GM19452 (cell line): ENCODE results near the gene PIAS4.
"Not testable (repeated sequence)": the region's sequence is repeated elsewhere in the genome, so short reads cannot be mapped to it uniquely, and the experiment has no call there.

Experiments used
- ATAC-seq: cut with Tn5 transposase; IDR thresholded peaks from one replicate; pipeline ENCODE4 v1.9.1; 2021; ENCODE audit not compliant: unreplicated experiment

The PIAS4 gene

DNA sequence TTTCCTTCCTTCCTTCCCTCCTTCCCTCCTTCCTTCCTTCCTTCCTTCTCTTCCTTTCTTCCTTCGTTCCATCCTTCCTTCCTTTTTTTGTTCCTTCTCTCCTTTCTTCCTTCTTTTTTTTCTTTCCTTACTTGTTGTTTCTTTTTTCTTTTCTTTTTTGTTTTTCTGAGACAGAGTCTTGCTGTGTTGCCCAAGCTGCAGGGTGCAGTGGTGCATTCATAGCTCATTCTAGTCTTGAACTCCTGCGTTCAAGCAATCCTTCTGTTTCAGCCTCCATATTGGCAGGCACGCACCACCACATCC lies 16.8 kb upstream of the PIAS4 start:
- no peak for ATAC-seq

DNA sequence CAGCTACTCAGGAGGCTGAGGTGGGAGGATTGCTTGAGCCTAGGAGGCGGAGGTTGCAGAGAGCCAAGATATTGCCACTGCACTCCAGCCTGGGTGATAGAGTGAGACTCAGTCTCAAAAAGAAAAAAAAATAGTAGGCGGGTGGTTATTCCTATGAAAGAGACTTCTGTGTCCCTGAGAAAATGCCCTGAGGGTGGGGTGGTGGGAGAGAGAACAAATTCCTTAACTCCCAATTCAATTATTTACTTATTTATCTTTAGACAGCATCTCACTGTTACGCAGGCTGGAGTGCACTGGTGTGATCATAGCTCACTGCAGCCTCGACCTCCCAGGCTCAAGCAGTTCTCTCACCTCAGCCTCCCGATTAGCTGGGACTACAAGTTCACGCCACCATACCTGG lies 11.9 kb upstream of the PIAS4 start:
- ATAC-seq, result no peak

GRCh38 chr19:3998667-3999412 lies 8.7 kb upstream of the PIAS4 start:
- not testable (repeated sequence) for ATAC-seq

- not testable (repeated sequence) for ATAC-seq
These were observed 6.7 kb upstream of the PIAS4 start for GRCh38 chr19:4000798-4001197.

- not testable (repeated sequence) for ATAC-seq
These were observed 2.1 kb upstream of the PIAS4 start for GRCh38 chr19:4005436-4005835.

DNA sequence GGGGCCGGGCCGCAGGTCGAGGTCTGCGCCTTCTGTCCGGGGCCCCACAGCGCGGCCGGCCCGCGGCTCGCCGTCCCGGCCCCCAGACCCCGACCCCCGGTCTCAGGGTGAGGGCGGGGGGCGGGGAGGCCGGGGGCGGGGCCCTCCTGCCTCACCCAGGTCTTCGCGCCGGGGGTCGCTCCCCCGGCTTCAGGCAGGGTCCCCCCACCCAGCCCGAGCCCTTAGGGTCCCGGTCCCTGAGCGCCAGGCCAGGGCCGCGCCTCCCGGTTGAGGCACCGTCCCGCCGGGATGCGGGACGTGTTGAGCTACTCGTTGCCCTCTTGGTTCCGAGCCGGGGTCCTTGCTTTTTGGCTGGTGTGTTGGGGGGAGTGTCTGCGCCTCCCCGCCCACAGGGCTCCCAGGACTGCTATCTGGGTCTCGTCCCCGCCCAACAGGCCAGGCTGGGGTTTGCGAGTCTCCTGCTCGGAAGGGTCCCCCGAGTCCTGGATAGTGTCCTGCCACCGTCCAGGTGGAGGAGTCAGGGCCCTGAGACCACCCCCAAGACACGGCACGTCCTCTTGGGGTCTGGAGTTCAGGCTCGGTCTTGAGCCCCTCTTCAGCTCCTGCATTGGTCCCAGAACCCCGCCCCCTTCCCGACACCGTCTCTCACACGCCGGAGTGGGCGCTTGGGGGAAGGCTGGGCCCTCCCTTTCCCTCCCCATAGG lies 452 bp downstream of the PIAS4 start:
- ATAC-seq, result no peak

DNA sequence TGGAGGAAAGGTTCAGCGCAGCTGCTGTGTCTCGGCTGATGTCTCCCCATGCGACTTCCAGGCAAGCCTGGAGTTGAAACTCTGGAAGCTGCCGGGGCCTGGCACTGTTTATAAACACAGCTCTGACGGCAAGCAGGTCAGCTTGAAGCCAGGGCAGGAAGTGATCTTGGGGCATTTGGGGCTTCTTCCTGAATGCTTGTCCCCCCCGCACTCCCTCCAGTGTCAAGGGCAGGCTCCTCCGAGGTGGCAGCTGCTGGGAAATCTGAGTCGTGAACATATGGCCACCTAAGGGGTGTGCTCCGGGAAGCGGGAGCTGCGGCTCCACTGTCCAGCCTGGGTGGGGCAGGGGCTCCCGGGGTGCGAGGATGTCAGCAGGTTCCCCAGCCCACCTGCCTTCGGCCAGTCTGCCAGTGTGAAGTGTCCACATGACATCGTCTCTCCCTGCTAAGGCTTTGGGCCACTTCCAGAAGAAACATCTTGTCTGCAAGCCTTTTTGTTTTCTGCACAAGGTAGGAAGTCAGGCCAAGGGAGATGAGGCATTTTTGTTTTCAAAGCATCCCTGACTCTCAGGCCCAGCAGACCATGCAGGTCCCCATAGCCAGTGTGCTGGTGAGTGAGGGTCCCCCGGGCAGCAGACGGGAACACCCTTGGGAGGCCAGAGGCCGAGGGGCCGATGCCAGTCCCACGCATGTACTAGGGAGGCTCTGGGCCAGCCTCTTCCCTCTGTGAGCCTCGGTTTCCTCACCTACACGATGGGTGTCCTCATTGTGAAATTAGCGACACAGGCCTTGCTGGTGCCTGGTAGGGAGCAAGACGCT lies 2.7 kb downstream of the PIAS4 start:
- ATAC-seq, result no peak

GRCh38 chr19:4010808-4011110 lies 3.2 kb downstream of the PIAS4 start:
- ATAC-seq, result no peak

- ATAC-seq, result not testable (repeated sequence)
These were observed 3.9 kb downstream of the PIAS4 start for GRCh38 chr19:4011430-4011829.

DNA sequence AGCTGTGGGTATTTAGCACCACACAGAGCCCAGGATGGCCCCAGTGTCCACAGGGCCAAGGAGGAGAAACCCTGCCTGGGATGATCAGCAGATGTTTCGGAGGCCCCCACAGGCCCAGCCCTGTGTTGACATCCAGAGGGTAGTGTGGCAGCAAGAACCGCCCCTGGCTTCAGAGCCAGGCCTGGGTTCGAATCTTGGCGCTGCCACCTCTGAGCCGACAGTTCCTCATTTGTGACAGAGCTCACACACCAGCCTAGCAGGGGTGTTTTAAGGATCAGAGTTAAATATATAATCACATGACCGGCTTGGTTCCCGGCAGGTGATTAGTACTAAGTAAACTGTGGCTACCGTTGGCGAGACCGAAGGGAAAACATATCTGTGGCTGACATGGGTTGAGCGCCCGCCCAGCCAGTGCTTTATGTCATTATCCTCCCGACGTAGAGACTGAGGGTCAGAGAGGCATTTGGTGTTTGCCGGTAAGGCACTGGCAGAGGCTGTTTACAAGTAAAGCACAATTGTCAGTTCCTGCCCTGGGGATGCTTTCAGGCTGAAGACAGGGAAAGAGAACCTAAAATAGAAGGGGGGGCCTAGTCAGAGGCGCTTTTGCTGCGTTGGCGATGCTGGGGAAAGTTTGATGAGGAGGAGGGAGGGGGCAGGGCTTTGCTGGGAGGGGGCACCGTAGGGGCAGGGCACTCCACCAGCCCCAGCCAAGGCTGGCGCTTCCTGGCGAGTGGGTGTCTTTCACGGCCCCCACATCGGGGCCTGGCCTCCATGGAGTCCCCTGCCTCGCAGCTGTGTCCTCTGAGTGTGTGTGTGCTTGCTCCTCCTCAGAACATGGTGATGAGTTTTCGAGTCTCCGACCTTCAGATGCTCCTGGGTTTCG lies 4.8 kb downstream of the PIAS4 start:
- no peak for ATAC-seq

DNA sequence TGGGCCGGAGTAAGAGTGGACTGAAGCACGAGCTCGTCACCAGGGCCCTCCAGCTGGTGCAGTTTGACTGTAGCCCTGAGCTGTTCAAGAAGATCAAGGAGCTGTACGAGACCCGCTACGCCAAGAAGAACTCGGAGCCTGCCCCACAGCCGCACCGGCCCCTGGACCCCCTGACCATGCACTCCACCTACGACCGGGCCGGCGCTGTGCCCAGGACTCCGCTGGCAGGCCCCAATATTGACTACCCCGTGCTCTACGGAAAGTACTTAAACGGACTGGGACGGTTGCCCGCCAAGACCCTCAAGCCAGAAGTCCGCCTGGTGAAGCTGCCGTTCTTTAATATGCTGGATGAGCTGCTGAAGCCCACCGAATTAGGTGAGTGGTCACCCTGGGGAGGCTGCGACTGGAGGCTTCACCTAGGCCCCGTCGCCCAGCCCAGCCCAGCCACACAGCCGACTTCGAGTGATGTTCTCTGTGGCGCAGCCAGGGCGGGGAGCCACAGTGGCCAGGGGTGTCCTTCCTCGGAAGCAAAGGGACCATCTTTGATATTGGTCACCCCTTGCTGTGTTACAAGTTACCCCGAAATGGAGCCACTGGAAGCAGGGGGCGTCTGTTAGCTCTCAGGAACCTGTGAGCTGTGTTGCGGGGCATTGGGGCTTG lies 5.6 kb downstream of the PIAS4 start:
- ATAC-seq, result no peak

- no peak for ATAC-seq
These were observed 6.5 kb downstream of the PIAS4 start for GRCh38 chr19:4013886-4014540.

DNA sequence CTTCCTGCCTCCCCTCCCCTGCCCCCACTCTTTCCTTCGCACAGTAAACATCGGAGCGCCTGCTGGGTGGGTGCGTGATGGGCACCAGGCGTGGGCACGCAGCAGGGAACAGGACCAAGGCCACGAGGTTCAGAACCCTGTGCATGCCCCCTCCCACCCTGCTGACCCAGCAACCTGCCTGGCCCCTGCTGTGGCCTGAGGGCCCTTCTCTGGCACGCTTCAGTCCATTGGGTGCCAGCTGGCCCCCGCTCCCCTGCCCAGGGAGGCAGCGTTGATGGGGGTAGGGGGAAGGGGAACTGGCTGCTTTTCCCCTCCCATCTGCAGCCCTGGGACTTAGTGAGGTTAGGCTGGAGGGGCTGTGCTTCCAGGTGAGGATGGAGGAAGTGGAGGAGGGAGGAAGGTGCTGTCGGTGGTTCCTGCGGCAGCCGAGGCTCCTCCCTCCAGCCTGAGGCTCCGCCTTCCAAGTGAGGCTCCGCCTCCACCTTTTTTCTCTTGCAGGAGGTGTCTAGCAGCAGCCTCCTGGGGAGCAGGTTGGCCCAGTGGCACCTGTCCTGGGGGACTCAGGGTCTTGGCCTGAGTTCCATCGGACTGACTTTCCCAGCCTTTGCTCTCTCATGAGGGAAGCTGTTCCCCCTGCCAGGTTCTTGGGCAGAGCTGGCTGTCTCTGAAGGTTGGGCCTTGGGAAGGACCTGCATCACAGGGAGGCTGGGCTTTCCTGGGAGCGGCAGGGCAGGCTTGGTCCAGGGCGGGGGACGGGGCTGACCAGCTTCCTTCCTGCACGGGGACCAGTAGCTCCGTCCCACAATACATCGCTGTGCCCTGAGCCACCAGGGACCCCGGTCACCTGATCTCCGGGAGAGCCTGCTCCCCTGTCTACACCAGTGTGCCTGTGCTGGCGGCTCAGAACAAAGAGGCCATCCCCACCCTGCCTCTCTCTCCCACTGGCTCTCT lies 7.3 kb downstream of the PIAS4 start:
- ATAC-seq, result no peak

- no peak for ATAC-seq
These were observed 8.3 kb downstream of the PIAS4 start for GRCh38 chr19:4015705-4016402.

- ATAC-seq, result no peak
These were observed 8.9 kb downstream of the PIAS4 start for GRCh38 chr19:4016486-4016885.

GRCh38 chr19:4016903-4017638 lies 9.5 kb downstream of the PIAS4 start:
- no peak for ATAC-seq

- ATAC-seq, result no peak
These were observed 10.6 kb downstream of the PIAS4 start for GRCh38 chr19:4018140-4018613.
